ENCODE data around the gene THRA. TPM values are rescaled to one million over a fixed set of nuclear protein-coding genes. Genes with fewer than 3 reads are reported as not detected.
A peak's percentile ranks its signal among the peaks of the same experiment; 100 is the strongest.

Gene THRA
- total RNA-seq, 1 experiment from 2014 or later: 11.7 TPM

DNA sequence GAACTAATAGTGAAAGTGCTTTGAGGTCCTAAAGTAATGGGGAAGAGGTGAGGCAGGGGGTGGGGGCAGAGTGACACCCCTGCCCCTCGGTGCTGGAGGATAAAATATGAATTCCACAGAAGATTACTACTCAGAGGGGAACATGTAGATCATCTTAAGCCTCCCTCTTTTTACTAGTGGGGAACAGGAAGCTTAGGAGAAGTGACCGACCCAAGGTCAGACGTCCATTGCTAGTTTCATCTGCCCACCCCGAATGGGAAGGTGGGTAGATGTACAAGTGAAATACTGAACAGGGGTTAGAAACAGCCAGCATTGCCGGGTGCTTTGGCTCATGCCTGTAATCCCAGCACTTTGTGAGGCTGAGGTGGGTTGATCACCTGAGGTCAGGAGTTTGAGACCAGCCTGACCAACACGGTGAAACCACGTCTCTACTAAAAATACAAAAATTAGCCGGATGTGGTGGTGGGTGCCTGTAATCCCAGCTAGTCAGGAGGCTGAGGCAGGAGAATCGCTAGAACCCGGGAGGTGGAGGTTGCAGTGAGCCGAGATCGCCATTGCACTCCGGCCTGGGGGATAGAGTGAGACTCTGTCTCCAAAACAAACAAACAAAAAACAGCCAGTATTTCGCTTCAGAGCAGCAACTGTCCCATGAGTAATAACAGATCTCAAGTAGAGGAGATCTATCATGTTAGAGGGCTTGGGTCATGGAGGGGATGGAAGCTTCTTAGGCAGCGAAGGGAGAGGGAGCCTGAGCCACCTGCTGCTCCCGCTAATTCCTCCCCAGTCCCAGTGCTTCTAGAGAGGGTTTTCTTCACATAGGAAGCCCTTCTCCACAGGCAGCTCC, 38.8 kb downstream of the THRA start:
- Histone ChIP-seq H3K4me3 (ENCODE audit: low read depth in 2 of 2, low read length in 2 of 2) (peak overlapping the region; percentile 87 to 98; a peak in 3 of 4 replicates), H3K4me1 (ENCODE audit: control insufficient read depth, insufficient read depth, low read length) (peaks cover 32% of the 10 kb centered on the region), H3K27ac (ENCODE audit: low read length) (peak overlapping the region; percentile 89), H3K9me3 (ENCODE audit: control insufficient read depth, insufficient read depth, low read depth, low read length) (no peaks in the 10 kb centered on the region), H3K27me3 (ENCODE audit: control insufficient read depth, insufficient read depth, low read length) (no peaks in the 10 kb centered on the region), H3K36me3 (ENCODE audit: control insufficient read depth, insufficient read depth, low read length) (no peaks in the 10 kb centered on the region)
- in situ Hi-C loops (cut with HindIII; ENCODE audit: low pct_unique_long_range_greater_than_20kb, low sequenced_read_pairs): no loop called here
- BruUV-seq (replicated peaks): no TSS peak
- DNase-seq (ENCODE audit: low read depth, low spot score) (no peak), ATAC-seq (no peak)
- ChIA-PET POLR2A (interaction anchor here (0.6 to 1.6 kb wide), 4 partner anchors 12 to 635 kb away, joined by 3 to 13 read pairs (median 7); partner anchors contain the start of gene MED24), CTCF (interaction anchor here (0.5 to 1.1 kb wide), 4 partner anchors 10 to 84 kb away, joined by 3 to 5 read pairs (median 4); no protein-coding TSS in a partner anchor)
- TF ChIP-seq SIN3A (IDR thresholded peaks at IDR 0.05; ENCODE audit: borderline replicate concordance, insufficient read depth, low read depth, low read length) (no peak), POLR2AphosphoS5 (IDR thresholded peaks at IDR 0.05; ENCODE audit: low read depth, low read length) (no peak), TCF7L2 (IDR thresholded peaks at IDR 0.05; ENCODE audit: low read depth, low read length) (no peak)
- TF ChIP-seq, protein P1, sequence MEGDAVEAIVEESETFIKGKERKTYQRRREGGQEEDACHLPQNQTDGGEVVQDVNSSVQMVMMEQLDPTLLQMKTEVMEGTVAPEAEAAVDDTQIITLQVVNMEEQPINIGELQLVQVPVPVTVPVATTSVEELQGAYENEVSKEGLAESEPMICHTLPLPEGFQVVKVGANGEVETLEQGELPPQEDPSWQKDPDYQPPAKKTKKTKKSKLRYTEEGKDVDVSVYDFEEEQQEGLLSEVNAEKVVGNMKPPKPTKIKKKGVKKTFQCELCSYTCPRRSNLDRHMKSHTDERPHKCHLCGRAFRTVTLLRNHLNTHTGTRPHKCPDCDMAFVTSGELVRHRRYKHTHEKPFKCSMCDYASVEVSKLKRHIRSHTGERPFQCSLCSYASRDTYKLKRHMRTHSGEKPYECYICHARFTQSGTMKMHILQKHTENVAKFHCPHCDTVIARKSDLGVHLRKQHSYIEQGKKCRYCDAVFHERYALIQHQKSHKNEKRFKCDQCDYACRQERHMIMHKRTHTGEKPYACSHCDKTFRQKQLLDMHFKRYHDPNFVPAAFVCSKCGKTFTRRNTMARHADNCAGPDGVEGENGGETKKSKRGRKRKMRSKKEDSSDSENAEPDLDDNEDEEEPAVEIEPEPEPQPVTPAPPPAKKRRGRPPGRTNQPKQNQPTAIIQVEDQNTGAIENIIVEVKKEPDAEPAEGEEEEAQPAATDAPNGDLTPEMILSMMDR (IDR thresholded peaks at IDR 0.05): no peak
- TF ChIP-seq, protein P2, sequence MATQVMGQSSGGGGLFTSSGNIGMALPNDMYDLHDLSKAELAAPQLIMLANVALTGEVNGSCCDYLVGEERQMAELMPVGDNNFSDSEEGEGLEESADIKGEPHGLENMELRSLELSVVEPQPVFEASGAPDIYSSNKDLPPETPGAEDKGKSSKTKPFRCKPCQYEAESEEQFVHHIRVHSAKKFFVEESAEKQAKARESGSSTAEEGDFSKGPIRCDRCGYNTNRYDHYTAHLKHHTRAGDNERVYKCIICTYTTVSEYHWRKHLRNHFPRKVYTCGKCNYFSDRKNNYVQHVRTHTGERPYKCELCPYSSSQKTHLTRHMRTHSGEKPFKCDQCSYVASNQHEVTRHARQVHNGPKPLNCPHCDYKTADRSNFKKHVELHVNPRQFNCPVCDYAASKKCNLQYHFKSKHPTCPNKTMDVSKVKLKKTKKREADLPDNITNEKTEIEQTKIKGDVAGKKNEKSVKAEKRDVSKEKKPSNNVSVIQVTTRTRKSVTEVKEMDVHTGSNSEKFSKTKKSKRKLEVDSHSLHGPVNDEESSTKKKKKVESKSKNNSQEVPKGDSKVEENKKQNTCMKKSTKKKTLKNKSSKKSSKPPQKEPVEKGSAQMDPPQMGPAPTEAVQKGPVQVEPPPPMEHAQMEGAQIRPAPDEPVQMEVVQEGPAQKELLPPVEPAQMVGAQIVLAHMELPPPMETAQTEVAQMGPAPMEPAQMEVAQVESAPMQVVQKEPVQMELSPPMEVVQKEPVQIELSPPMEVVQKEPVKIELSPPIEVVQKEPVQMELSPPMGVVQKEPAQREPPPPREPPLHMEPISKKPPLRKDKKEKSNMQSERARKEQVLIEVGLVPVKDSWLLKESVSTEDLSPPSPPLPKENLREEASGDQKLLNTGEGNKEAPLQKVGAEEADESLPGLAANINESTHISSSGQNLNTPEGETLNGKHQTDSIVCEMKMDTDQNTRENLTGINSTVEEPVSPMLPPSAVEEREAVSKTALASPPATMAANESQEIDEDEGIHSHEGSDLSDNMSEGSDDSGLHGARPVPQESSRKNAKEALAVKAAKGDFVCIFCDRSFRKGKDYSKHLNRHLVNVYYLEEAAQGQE (IDR thresholded peaks at IDR 0.05; ENCODE audit: insufficient read depth in 1 of 2, low read depth in 2 of 2, low read length in 1 of 2): no peak
- intact Hi-C loops (cut with micrococcal nuclease; ENCODE audit: unreplicated experiment): no loop called here

DNA sequence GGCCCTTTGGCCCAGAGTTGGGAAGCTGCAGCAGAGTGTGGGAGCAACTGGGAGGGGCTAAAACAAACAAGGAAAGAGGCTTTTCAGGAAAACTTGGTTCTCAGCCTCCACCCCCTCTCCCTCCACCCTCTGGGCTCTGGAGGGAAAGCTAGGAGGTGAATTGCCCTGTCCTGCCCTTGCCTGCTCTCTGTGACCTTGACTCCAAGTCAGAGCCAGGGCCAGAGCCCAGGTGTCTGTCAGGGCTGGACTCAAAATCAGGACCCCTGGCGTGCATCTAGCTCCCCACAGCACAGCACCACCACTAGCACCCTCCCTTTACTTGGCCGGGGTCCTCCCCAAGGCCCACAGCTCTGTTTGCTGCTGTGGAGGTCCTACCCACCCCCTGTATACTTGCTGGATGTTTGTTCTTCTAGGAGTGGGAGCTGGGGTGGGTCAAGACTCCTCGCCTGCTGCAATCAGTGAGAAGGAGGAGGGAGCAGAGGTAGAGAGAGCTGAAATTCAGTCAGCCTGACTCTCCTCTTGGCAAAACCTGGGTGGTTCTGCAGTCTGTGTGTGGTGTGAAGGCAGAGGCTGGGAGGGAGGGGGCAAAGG, 40.4 kb downstream of the THRA start:
- Histone ChIP-seq H3K27me3 (ENCODE audit: control insufficient read depth, insufficient read depth, low read length) (no peaks in the 10 kb centered on the region), H3K36me3 (ENCODE audit: control insufficient read depth, insufficient read depth, low read length) (no peaks in the 10 kb centered on the region), H3K27ac (ENCODE audit: low read length) (peak overlapping the region; percentile 30; the same call in 1 of the 2 replicates), H3K4me1 (ENCODE audit: control insufficient read depth, insufficient read depth, low read length) (peaks cover 34% of the 10 kb centered on the region), H3K9me3 (ENCODE audit: control insufficient read depth, insufficient read depth, low read depth, low read length) (no peaks in the 10 kb centered on the region), H3K4me3 (ENCODE audit: low read depth in 2 of 2, low read length in 2 of 2) (no peak overlapping the region)
- in situ Hi-C loops (cut with HindIII; ENCODE audit: low pct_unique_long_range_greater_than_20kb, low sequenced_read_pairs): no loop called here
- TF ChIP-seq, protein P1 (IDR thresholded peaks at IDR 0.05): no peak
- TF ChIP-seq TCF7L2 (IDR thresholded peaks at IDR 0.05; ENCODE audit: low read depth, low read length) (no peak), SIN3A (IDR thresholded peaks at IDR 0.05; ENCODE audit: borderline replicate concordance, insufficient read depth, low read depth, low read length) (no peak), POLR2AphosphoS5 (IDR thresholded peaks at IDR 0.05; ENCODE audit: low read depth, low read length) (no peak)
- TF ChIP-seq, protein P2 (IDR thresholded peaks at IDR 0.05; ENCODE audit: insufficient read depth in 1 of 2, low read depth in 2 of 2, low read length in 1 of 2): no peak
- ChIA-PET CTCF (interaction anchor here (0.7 to 0.9 kb wide), 3 partner anchors 8 to 30 kb away, joined by 3 read pairs; no protein-coding TSS in a partner anchor), POLR2A (interaction anchor here (0.7 to 1.2 kb wide), 3 partner anchors 10 to 185 kb away, joined by 3 to 5 read pairs (median 3); partner anchors contain the start of gene MSL1)
- no peak for ATAC-seq
- no peak for DNase-seq (ENCODE audit: low read depth, low spot score)
- intact Hi-C loops (cut with micrococcal nuclease; ENCODE audit: unreplicated experiment): no loop called here
- no TSS peak for BruUV-seq (replicated peaks)

Data from Panc1 (cell line).